B cell (primary cell): ENCODE results near the gene ABCA7. TPM values are rescaled to one million over a fixed set of nuclear protein-coding genes. Genes with fewer than 3 reads are reported as not detected.

Source experiments
- ATAC-seq: fragments of 200-7000 bp; cut with Tn5 transposase; one replicate; pipeline ENCODE4 v1.10.0; 2021; ENCODE audit warnings: low read depth, mild to moderate bottlenecking, moderate number of reproducible peaks, moderate library complexity
- CTCF ChIA-PET: fragments of 350-600 bp; sonication (Branson Sonifier 250); formaldehyde crosslinking; loops from one replicate; lab custom pipeline; 2021; ENCODE audit warnings: antibody characterized with exemption, inconsistent platforms; lab: Charles Lee
- POLR2A ChIA-PET: fragments of 350-600 bp; sonication (Branson Sonifier 250); formaldehyde crosslinking; loops from one replicate; lab custom pipeline; 2021; ENCODE audit warnings: antibody characterized with exemption; lab: Charles Lee
- DNase-seq: peaks from one replicate; pipeline ENCODE4 v3.0.0; 2013
- H2AFZ ChIP-seq: 2 replicates; pipeline ENCODE4 v1.6.1; 2012; ENCODE audit warnings: mild to moderate bottlenecking, low read depth, low read length; ENCODE audit not compliant: insufficient read depth, poor library complexity, severe bottlenecking
- H3K27ac ChIP-seq, 2 donors: 1 replicate in 1 of 2; 2 replicates in 1 of 2; pipeline ENCODE4 v1.5.1; 2012 to 2013; ENCODE audit warnings: low read length in 2 of 2, mild to moderate bottlenecking in 2 of 2, moderate library complexity in 1 of 2
- H3K27me3 ChIP-seq, 4 experiments: fragments of 200-600 bp in 1 of 4; sonication (generic) in 1 of 4; replicated peaks in 1 of 4; 1 replicate in 2 of 4; 2 replicates in 2 of 4; pipeline versions ENCODE4 v1.6.1 to v1.7.0; 2013 to 2016; ENCODE audit warnings: low read length in 3 of 4, mild to moderate bottlenecking in 2 of 4, mixed read lengths in 1 of 4, moderate library complexity in 1 of 4; ENCODE audit not compliant: insufficient read depth in 4 of 4, control insufficient read depth in 3 of 4; ENCODE audit errors: control extremely low read depth in 1 of 4
- H3K36me3 ChIP-seq, 2 experiments: replicated peaks in 1 of 2; 1 replicate in 1 of 2; 2 replicates in 1 of 2; pipeline versions ENCODE4 v1.6.1 to v1.7.1; 2013; ENCODE audit warnings: low read length in 1 of 2; ENCODE audit not compliant: insufficient read depth in 2 of 2, control insufficient read depth in 1 of 2; ENCODE audit errors: control extremely low read depth in 1 of 2, extremely low read depth in 1 of 2
- H3K4me1 ChIP-seq, 2 donors: fragments of 200-600 bp in 1 of 2; sonication (generic) in 1 of 2; 1 replicate in 1 of 2; 2 replicates in 1 of 2; pipeline versions ENCODE4 v1.5.1 to v1.6.1; 2013 to 2017; ENCODE audit warnings: low read length in 2 of 2; ENCODE audit not compliant: control insufficient read depth in 2 of 2, insufficient read depth in 2 of 2
- H3K4me2 ChIP-seq: replicated peaks from 2 replicates; pipeline ENCODE3; 2012; ENCODE audit warnings: mild to moderate bottlenecking, low read depth, low read length; ENCODE audit not compliant: poor library complexity, severe bottlenecking
- H3K4me3 ChIP-seq, 5 experiments: fragments of 200-600 bp in 1 of 5; sonication (generic) in 1 of 5; 1 replicate in 3 of 5; 2 replicates in 2 of 5; pipeline versions ENCODE4 v1.5.1 to v1.7.0; 2011 to 2016; ENCODE audit warnings: low read length in 4 of 5, mild to moderate bottlenecking in 4 of 5, low read depth in 2 of 5, control low read depth in 1 of 5, moderate library complexity in 1 of 5; ENCODE audit not compliant: insufficient read depth in 1 of 5; ENCODE audit errors: control extremely low read depth in 1 of 5, extremely low read depth in 1 of 5
- H3K79me2 ChIP-seq: fragments of 200-600 bp; sonication (generic); one replicate; pipeline ENCODE4 v1.6.0; 2016; ENCODE audit warnings: low read length; ENCODE audit not compliant: control insufficient read depth, insufficient read depth
- H3K9ac ChIP-seq: fragments of 200-600 bp; sonication (generic); 2 replicates; pipeline ENCODE4 v1.6.1; 2017; ENCODE audit warnings: mild to moderate bottlenecking, low read length, moderate library complexity
- H3K9me3 ChIP-seq, 3 donors: one replicate each; pipeline versions ENCODE4 v1.6.1 to v1.7.1; 2013; ENCODE audit warnings: low read length in 2 of 3; ENCODE audit not compliant: control insufficient read depth in 2 of 3, insufficient read depth in 1 of 3; ENCODE audit errors: control extremely low read depth in 1 of 3
- H4K20me1 ChIP-seq: 2 replicates; pipeline ENCODE4 v1.6.0; 2012; ENCODE audit warnings: mild to moderate bottlenecking, low read length; ENCODE audit not compliant: insufficient read depth, control insufficient read depth, poor library complexity, severe bottlenecking
- H3K27ac Mint-ChIP-seq: one replicate; pipeline ENCODE4 v1.8.0; 2021; ENCODE audit warnings: mixed read lengths
- H3K27me3 Mint-ChIP-seq: one replicate; pipeline ENCODE4 v1.8.0; 2021; ENCODE audit warnings: mixed read lengths
- H3K4me1 Mint-ChIP-seq: one replicate; pipeline ENCODE4 v1.8.0; 2021; ENCODE audit warnings: mixed read lengths
- H3K4me3 Mint-ChIP-seq: one replicate; pipeline ENCODE4 v1.8.0; 2021; ENCODE audit warnings: mixed read lengths
- H3K9me3 Mint-ChIP-seq: one replicate; pipeline ENCODE4 v1.8.0; 2022; ENCODE audit warnings: mixed read lengths; ENCODE audit not compliant: insufficient read depth
- EZH2 ChIP-seq: IDR thresholded peaks from 2 replicates; pipeline ENCODE4 v1.6.1; 2012; ENCODE audit warnings: borderline replicate concordance, low read depth, mild to moderate bottlenecking, moderate library complexity, low read length; ENCODE audit not compliant: insufficient read depth, poor library complexity, severe bottlenecking
- WGBS: methylation state at CpG from one replicate; pipeline ENCODE4 v1.1.5; 2013; ENCODE audit warnings: missing lambda C conversion rate; ENCODE audit not compliant: insufficient coverage; 5-methylcytosine and 5-hydroxymethylcytosine counted together
- intact Hi-C: fragments of 100-400 bp; cut with micrococcal nuclease; formaldehyde crosslinking; loops from one replicate; pipeline ENCODE4 v1.10.0; 2022
- polyA plus RNA-seq: library from polyadenylated mRNA; depleted of rRNA; stranded (reverse); fragments of >200 nt; gene quantifications from 2 replicates; pipeline ENCODE4 v1.2.3, GENCODE V29; 2012
- total RNA-seq, 2 donors: library from RNA; stranded (reverse); fragments of 120-200 nt in 1 of 2; gene quantifications; 1 replicate in 1 of 2; 2 replicates in 1 of 2; pipeline versions ENCODE4 v1.2.3 to v1.2.4, GENCODE V29; 2013 to 2022
- TF ChIP-seq, protein P1 (sequence below): fragments of 200-600 bp; IDR thresholded peaks from one replicate; pipeline ENCODE4 v1.8.0; 2022; ENCODE audit warnings: antibody characterized with exemption, mild to moderate bottlenecking

ABCA7 gene
- total and polyA plus RNA-seq, 2 donors (not counting 1 experiment from before 2014, with no cell fraction given): 192 to 281 TPM

DNA sequence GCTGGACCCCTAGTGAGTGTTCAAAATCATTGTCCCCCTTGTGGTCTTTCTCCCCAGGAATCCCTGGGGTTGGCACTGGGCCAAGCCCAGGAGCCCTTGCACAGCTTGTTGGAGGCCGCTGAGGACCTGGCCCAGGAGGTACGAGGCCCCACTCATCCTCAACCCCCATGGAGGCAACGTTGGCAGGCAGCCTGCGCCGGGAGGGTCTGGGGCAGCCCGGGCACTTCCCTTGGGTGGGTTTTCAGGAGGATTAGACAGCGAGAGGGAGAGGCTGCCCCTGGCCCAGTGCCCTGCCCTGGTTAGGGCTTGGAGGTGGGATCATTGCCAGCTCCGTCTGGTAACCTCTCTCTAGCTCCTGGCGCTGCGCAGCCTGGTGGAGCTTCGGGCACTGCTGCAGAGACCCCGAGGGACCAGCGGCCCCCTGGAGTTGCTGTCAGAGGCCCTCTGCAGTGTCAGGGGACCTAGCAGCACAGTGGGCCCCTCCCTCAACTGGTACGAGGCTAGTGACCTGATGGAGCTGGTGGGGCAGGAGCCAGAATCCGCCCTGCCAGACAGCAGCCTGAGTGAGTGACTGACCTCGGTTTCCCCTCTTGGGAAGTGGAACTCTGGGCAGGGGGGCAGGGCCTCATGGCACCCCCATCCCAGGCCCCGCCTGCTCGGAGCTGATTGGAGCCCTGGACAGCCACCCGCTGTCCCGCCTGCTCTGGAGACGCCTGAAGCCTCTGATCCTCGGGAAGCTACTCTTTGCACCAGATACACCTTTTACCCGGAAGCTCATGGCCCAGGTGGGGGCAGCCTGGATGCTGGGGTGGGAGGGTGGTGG, 3.0 kb downstream of the ABCA7 start:
- TF ChIP-seq, protein P1, sequence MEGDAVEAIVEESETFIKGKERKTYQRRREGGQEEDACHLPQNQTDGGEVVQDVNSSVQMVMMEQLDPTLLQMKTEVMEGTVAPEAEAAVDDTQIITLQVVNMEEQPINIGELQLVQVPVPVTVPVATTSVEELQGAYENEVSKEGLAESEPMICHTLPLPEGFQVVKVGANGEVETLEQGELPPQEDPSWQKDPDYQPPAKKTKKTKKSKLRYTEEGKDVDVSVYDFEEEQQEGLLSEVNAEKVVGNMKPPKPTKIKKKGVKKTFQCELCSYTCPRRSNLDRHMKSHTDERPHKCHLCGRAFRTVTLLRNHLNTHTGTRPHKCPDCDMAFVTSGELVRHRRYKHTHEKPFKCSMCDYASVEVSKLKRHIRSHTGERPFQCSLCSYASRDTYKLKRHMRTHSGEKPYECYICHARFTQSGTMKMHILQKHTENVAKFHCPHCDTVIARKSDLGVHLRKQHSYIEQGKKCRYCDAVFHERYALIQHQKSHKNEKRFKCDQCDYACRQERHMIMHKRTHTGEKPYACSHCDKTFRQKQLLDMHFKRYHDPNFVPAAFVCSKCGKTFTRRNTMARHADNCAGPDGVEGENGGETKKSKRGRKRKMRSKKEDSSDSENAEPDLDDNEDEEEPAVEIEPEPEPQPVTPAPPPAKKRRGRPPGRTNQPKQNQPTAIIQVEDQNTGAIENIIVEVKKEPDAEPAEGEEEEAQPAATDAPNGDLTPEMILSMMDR: no peak
- no peak for TF ChIP-seq EZH2
- peaks cover 24 to 49% of the 10 kb centered on the region in 2 donors for H3K4me1 ChIP-seq
- H3K9me3 ChIP-seq: peaks cover 0 to 4% (median 0%) of the 10 kb centered on the region in 3 donors
- H2AFZ ChIP-seq: no peak overlapping the region
- H3K27me3 ChIP-seq: no peaks in the 10 kb centered on the region
- H3K9ac ChIP-seq: no peak overlapping the region
- POLR2A ChIA-PET: interaction anchor here (0.6 to 2.4 kb wide), 4 partner anchors 22 to 47 kb away, joined by 3 to 10 read pairs (median 6); no protein-coding TSS in a partner anchor
- Mint-ChIP-seq H3K4me1 (peaks cover 38% of the 10 kb centered on the region), H3K4me3 (peak overlapping the region; percentile 19), H3K27ac (no peak overlapping the region), H3K9me3 (no peaks in the 10 kb centered on the region), H3K27me3 (no peaks in the 10 kb centered on the region)
- peaks cover 69% of the 10 kb centered on the region for H4K20me1 ChIP-seq
- ATAC-seq (no peak), DNase-seq (no peak)
- no peak overlapping the region for H3K4me3 ChIP-seq
- H3K4me2 ChIP-seq: no peak overlapping the region
- intact Hi-C loops: no loop called here
- peaks cover 0 to 50% of the 10 kb centered on the region in 2 experiments for H3K36me3 ChIP-seq
- CTCF ChIA-PET: interaction anchor here (1.2 kb wide), 1 partner anchor 22 kb away, joined by 7 read pairs; no protein-coding TSS in a partner anchor
- peaks cover 59% of the 10 kb centered on the region for H3K79me2 ChIP-seq
- H3K27ac ChIP-seq: no peak overlapping the region
- WGBS: 97% methylated on average over 20 of the region's 23 CpGs

DNA sequence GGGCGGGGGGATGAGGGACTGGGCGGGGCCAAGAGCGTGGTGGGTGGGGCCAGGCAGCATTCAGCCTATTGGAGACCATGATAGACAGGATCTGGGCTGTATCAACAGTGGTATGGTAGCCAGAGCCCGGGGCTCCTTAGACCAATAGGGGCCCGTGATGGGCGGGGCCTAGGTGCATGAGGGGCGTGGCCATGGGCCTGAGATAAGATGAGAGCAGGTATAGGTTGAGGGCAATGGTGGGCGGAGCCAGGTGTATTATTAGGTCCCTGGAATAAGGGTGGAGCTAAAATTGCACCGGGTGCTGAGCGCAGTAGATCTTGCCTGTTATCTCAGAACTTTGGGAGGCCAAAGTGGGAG, 5.3 kb downstream of the ABCA7 start:
- ChIA-PET POLR2A (interaction anchor here (0.6 kb wide), 1 partner anchor 428 kb away, joined by 8 read pairs; no protein-coding TSS in a partner anchor), CTCF (no interaction called here)
- ATAC-seq (peak; percentile 15), DNase-seq (peak; percentile 70)
- Histone ChIP-seq H4K20me1 (peaks cover 69% of the 10 kb centered on the region), H3K9me3 (peaks cover 0 to 4% (median 0%) of the 10 kb centered on the region in 3 donors), H3K9ac (no peak overlapping the region), H3K27me3 (no peaks in the 10 kb centered on the region), H3K36me3 (peaks cover 0 to 58% of the 10 kb centered on the region in 2 experiments), H2AFZ (no peak overlapping the region), H3K27ac (no peak overlapping the region), H3K4me3 (no peak overlapping the region), H3K4me1 (peaks cover 11 to 30% of the 10 kb centered on the region in 2 donors), H3K4me2 (no peak overlapping the region), H3K79me2 (peaks cover 60% of the 10 kb centered on the region)
- no peak overlapping the region for H3K27ac Mint-ChIP-seq
- no peak for TF ChIP-seq EZH2
- TF ChIP-seq, protein P1: no peak
- H3K4me3 Mint-ChIP-seq: no peak overlapping the region
- intact Hi-C loops: no loop called here
- H3K4me1 Mint-ChIP-seq: peaks cover 17% of the 10 kb centered on the region
- 79% methylated on average over 10 of the region's 10 CpGs for WGBS
- no peaks in the 10 kb centered on the region for H3K9me3 Mint-ChIP-seq
- no peaks in the 10 kb centered on the region for H3K27me3 Mint-ChIP-seq
